NCI-H1092 treated with DMSO at 0.1 percent for 48 hours (cell line): ENCODE measurements around the gene GATD1.
A peak's percentile ranks its signal among the peaks of the same experiment; 100 is the strongest.
"Not testable (repeated sequence)": the region's sequence is repeated elsewhere in the genome, so short reads cannot be mapped to it uniquely, and the experiment has no call there.

Experiments used
- DNase-seq: peaks from one replicate; lab custom pipeline; 2025; lab: John Stamatoyannopoulos, UW

GATD1 gene

DNA sequence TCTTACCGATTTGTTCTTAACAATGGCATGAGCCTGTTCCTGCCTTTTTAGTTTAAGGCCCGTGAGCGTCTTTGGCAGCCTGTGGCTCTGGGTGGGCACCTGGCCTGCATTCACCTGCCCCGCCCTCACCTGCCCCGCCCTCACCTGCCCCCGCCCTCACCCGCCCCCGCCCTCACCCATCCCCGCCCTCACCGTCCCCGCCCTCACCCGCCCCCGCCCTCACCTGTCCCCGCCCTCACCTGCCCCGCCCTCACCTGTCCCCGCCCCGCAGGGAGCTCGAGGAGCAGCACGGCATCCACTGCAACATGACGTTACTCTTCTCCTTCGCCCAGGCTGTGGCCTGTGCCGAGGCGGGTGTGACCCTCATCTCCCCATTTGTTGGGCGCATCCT is 14.2 kb downstream of the GATD1 start:
- no peak for DNase-seq

DNA sequence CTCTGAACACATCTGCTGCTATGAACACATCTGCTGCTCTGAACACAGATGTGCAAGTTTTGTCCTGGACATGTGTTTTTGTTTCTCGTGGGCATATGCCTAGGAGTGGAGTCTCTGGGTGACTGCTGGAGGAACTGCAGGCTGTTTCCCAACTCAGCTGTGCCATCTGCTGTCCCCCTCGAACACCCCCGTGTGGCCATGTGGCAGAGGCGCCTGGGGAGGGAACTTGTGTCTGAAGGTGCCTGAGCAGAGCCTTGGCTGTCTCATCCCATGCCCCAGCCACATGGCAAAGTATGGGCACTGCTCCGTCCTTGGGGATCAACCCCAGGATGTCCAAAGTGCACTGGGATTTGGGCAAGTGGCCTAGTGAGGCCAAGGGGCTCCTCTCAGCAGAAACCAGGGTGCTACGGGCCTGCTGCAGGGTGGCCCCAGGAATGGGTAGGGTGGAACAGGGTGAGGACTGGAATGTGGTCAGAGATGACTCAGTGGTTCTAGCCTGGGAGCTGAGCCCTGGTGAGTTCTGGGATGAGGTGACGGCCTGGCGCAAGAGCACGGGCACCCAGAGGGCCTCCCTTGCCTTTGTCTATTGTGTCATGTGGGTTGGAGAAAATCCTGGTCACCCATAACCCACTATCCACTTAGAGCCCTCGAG is 14.7 kb downstream of the GATD1 start:
- no peak for DNase-seq

DNA sequence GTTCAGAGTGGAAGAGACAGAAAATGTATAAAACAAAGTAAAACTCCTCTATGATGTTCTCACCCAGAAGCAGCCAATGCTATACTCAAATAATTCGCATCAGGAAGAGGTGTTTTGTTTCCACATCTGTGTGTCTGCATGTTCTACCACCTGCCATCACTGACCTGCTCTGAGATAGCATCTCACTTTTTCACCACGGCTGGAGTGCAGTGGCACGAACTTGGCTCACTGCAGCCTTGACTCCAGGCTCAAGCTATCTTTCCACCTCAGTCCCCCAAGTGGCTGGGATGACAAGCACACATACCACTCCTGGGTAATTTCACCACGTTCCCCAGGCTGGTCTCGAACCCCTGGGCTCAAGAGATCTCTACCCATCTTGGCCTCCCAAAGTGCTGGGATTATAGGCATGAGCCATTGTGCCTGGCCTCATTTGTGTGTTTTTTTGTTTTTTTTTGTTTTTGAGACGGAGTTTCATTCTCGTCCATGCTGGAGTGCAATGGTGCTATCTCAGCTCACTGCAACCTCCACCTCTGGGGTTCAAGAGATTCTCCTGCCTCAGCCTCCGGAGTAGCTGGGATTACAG is 15.7 kb downstream of the GATD1 start:
- no peak for DNase-seq

DNA sequence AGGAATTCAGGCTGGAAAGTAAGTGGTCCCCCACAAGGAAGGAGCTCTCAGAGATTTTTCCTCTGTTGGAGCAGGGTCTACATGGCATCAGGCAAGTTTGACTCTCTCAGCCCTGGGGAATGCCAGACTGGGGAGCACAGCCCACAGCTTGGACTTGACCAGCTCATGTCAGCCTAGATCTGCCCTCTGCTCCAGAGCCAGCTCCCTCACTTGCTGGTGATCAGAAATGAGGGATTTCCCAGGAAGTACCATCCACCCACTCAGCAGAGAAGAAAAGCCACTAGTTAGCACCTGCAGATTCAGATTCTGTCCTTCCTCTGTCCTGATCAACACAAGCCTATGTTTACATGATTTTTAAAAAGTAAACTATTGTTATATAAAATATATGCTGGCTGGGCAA is 17.1 kb downstream of the GATD1 start:
- DNase-seq, result no peak

DNA sequence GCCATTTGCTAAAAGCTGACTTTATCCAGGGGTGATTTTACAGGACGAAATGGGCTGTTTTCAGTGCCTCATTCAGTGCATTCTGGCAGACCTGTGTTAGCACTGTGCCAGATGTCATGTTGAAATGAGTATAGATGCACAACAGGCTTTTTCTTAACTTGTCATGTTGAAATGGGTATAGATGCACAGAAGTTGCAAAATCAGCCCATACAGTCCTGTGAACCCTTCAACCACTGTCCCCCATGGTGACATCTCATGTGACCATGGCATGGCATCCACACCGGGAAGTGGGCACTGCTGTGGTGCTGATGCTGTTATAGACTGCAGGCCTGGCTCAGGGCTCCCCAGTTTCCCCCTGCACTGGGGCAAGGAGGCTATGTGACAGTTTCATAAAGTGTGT is 27.6 kb downstream of the GATD1 start:
- no peak for DNase-seq

DNA sequence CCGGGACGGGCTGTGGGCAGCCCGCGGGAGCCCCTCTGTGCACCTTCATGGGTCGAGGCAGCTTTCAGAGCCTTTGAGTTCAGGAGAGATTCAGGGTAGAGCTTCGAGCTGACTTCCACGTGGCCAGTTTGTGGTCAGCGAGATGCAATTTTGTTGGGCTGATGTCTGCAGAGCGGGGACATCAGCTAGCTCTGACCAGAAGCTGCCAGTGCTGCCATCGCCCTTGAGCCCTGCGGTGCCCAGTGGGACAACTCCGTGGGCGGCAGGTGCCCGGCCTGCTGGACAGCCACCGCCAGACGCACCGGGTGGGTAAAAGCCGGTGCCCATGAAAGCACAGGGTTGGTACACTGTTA is 29.3 kb downstream of the GATD1 start:
- no peak for DNase-seq

DNA sequence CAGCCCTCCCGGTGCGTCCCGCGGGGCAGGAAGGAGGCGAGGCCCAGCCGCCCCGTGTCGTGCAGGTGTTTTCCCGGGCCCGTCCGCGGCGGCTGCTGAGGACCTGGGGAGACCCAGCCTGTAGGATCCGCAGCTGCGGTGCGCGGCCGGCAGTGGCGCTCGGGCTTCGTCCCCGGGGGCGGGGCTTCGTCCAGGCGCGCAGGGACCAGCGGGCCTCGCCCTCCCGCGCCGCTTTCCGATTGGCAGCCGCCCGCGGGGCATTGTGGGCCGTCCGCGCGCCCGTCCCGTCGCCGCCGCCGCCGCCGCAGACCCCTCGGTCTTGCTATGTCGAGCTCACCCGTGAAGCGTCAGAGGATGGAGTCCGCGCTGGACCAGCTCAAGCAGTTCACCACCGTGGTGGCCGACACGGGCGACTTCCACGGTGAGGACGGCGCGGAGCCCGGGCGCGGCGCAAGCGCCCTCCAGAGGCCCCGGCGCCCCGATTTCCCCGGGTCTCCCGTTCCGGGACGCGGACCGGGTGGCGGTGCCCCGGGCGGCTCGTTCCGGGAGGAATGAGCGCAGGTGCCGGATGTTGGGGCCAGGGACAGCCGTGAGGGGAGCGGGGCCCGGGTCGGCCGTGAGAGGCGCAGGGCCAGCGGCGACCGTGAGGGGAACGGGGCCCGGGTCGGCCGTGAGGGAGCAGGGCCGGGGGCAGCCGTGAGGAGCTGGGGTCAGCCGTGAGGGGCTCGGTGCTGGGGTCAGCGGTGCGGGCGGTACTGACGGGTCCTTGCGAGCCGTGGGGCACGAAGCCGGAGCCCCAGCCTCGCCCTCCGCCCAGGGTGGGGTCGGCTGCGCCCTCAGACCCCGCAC is 29.9 kb downstream of the GATD1 start, which contains the start of gene TALDO1:
TALDO1 (plus strand) TSS at position 307 of the 849 bp plus-strand sequence; CDS start at position 325, 18 bp downstream.
- peak; percentile 93 for DNase-seq

DNA sequence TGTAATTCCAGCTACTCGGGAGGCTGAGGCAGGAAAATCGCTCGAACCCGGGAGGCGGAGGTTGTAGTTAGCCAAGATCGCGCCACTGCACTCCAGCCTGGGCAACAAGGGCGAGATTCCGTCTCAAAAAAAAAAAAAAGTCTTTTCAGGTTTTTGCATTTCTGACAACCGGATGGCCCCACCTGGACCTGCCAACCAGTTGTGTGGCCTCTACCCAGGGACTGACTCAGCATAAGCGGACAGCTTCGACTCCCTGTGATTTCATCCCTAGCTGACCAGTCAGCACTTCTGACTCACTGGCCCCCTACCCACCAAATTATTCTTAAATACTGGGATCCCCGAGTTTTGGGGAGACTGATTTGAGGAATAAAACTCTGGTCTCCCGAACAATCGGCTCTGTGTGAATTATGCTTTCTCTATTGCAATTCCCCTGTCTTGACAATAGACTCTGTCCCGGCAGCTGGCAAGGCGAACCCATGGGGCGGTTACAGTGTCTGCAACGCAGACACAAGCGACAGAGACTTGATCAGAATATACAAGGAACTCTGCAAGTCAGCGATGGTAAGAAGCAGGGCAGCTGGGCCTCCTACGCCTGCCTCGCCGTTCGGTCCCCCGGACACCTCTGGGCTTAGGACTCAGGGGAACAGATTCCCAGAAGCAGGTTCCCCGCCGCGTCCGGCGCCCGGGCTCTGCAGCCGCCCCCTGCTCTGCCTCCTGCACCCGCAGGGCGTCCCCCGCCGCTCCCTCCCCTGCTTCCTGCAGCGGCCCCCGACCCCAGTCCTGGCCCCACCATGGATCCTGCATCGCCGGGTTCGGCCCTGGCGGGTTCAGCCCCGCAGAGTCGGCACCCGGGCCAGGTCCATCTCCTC is 30.8 kb downstream of the GATD1 start:
- peak; percentile 59 for DNase-seq

DNA sequence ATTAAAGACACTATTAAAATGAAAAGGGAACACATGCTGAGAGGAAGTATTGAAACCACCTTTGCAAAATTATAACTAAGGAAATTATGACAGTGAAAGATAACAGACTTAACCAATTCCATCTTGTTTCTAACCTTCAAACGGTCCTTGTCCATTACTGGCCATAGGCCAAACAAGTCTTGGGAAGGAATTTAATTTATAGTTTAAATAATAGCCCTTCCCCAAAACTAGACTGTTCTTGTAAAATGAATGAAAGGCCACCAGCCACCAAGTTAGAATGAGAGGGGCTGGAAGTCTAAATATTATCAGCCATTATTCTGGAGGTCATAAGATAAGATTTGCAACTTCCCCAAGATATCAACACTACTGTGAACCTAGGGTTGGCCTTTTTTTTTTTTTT is 31.9 kb downstream of the GATD1 start:
- DNase-seq, result no peak

DNA sequence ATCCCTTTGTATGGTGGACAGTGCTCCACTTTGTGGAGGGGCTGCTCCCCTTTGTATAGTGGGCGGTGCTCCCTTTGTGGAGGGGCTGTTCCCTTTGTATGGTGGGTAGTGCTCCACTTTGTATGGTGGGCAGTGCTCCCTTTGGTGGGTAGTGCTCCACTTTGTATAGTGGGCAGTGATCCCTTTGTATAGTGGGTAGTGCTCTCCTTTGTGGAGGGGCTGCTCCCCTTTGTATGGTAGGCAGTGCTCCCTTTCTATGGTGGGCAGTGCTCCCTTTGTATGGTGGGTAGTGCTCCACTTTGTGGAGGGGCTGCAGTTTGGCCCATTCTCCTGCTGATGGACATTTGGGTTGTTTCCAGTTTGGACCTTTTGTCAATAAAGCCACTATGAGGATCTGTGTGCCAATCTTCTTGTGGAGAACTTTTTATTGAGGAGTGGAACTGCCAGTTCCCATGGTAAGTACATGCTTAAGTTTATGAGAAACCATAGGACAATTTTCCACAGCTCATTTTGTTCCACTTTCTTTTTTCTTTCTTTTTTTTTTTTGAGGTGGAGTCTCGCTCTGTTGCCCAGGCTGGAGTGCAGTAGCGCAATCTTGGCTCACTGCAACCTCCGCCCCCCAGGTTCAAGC is 34.6 kb downstream of the GATD1 start:
- DNase-seq, result no peak

DNA sequence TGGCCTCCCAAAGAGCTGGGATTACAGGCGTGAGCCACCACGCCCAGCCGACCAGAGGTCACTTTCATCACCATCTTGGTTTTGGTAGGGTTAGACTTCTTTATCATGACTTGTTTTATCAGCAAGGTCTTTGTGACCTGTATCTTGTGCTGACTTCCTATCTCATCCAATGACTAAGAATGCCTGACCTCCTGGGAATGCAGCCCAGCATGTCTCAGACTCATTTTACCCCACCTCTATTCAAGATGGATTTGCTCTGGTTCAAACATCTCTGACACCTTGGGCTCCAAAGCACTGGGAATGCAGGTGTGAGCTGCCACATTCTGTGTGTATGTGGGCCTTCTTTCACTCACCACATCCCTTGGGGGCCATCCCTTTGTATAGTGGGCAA is 35.1 kb downstream of the GATD1 start:
- DNase-seq, result no peak

DNA sequence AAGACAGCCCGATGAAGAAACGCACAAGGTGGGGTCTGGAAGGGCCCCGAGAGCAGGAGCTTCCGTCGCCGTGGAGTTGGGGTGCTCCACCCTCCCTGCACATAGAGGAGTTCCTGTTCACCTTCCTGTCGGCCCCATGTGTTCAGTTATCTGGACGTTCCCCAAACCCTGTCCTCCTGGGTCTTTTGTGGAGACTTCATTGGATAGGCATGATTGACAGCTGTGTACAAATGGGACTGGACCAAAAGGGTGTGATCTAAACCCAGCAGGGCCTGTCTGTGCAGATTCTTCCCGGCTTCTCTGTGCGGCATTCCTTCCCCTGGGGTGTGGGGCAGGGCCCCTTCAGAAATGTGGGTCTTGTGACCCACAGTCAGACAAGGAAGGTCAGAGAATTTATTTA is 39.4 kb downstream of the GATD1 start:
- DNase-seq, result not testable (repeated sequence)

DNA sequence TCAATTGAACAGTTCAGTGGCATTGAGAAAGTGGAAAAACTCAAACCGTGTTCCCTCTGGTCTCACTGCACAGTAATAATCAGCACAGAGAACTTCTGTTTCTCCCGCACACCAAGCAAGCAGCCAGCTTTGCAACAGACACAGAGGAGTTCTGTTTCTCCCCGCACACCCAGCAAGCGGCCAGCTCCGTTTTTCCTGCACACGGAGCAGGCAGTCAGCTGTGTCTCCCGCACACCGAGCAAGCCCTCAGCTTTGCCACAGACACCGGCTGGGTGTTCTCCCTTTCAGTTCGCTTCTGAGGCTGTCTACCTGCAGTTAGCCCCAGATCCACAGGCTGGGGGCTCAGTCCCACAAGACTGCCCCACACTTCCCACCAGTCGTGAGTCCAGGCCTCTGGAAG is 39.9 kb downstream of the GATD1 start:
- DNase-seq, result no peak

DNA sequence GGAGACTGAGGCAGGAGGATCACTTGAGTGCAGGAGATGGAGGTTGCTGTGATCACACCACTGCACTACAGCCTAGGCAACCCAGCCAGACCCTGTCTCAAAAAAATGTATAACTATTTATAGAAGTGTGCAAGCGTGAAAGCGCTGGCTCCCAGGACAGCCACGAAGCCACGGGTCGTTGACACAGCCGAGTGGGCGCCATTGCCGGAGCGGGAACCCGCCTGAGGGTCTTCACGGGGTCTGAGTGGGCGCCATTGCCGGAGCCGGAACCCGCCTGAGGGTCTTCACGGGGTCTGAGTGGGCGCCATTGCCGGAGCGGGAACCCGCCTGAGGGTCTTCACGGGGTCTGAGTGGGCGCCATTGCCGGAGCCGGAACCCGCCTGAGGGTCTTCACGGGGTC is 42.7 kb downstream of the GATD1 start:
- not testable (repeated sequence) for DNase-seq

DNA sequence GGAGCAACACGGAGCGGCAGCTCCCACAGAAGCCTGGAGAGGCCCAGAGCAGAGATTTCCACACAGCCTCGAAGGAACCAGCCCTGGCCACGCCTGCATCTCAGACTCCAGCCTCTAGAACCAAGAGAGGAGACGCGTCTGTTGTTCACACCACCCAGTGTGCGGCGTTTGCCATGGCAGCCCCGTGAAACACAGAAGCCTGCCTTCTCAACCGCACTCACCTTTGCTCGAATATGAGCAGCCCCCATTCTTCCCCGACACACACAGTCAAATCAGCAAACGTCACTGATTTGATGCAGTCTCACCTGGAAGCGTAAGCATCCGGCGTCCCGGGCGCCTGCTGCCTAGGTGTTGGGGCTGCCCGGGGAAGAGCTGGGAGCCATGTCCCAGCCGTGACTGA is 44.2 kb downstream of the GATD1 start:
- DNase-seq, result no peak

DNA sequence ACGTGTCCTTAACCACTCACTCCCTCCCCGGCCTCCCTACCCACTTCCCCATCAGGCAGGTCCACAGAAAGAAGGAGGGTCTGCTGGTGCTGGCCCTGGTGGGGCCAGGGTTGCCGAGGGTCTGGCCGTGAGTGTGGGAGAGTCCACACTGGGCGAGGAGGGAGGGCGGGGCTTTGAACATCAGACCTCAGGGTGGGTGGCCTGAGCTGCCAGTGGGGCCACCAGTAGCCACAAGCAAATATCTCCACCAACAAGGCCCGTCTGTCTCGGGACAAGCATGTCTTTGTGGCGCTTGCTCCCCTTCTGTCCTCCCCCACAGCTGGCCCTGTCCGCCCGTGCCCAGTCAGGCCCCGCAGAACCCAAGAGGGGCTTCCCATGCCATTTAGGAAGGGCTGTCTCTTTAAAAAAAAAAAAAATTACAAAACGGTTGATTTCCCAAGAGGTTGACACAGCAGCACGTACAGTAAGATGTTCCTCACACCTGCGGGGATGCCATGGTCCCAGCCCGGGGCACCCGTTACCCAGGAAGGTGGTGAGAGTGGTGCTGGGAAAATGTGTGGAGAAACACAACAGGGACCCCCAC is 47.7 kb downstream of the GATD1 start:
- DNase-seq, result no peak

DNA sequence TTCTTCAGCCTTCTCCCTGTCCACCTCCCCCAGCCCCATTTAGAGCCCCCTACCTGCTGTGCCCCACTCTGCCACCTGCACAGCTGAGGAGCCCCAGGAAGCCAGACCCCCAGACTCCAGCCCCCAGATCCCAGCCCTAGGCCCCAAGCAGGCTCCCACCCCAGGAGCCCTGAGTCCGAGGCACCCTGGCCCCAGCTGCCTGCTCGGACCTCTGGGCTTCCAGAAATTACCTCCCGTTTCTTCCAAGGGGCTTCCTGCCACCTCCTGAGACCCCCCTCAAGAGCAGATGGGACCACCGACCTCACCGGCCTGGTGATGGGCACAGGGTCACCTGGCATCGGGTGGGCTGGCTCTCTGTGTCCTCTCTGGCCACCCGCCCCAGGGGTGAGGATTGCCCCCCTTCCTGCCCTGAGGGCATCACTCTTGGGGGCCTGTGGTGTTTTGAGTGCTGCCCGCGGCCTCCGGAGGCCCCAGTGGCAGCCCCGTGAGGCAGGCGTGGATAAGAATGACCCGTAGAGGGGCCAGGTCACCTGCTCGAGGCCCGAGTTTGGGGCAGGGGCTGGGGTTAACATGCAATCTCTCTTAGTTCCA is 48.3 kb downstream of the GATD1 start:
- DNase-seq, result no peak

DNA sequence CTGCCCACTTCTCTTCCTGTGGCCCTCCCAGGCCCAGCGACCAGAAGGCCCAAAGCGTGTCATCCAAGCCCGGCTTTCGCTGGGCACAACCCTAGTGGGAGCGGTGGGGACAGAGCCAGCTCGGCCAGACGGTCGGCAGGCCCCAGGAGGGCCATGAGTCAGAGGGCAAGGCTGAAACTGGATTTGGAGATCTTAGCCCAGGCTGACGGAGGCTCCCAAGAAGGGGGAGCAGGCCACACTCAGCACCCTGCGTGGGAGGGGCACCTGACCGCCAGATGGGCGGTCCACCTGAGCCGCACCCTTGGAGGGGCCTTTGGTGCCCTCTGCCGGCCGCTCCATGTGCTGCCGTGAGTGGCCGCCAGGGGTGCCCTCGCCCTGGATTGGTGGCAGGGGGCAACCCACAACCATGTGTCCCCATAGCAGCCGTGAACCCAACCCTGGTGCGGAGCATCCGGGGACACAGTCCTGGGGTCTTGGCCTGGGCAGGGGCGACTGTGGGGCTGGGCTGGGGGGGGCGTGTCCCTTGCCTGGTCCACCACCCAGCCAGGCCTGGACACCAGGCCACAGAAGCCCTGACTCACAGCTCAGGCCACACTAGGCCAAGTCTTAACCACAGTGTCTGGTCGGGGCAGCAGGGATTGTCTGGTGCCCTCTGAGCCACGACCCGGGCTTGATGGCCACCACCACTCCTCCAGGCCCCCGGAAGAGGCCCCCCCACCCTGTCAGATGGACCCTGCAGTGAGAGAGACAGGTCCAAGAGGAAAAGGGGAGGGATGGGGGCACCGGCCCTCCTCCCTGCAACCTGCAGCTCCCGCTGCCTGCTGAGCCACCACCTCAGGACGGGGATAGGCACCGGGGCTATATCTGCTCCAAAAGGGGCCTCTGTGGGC is 49.2 kb downstream of the GATD1 start:
- peak; percentile 44 for DNase-seq

DNA sequence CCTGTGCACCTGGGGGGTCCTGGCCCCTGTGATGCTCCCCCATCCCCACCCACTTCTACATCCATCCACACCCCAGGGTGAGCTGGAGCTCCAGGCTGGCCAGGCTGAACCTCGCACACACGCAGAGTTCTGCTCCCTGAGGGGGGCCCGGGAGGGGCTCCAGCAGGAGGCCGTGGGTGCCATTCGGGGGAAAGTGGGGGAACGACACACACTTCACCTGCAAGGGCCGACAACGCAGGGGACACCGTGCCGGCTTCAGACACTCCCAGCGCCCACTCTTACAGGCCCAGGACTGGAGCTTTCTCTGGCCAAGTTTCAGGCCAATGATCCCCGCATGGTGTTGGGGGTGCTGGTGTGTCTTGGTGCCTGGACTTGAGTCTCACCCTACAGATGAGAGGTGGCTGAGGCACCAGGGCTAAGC is 50.0 kb downstream of the GATD1 start:
- DNase-seq, result no peak
